Skeletal muscle tissue (tissue), 4 donors: ENCODE data around the gene RNMT. TPM values are rescaled to one million over a fixed set of nuclear protein-coding genes. Genes with fewer than 3 reads are reported as not detected.
A peak's percentile ranks its signal among the peaks of the same experiment; 100 is the strongest.
"Not testable (repeated sequence)": the region's sequence is repeated elsewhere in the genome, so short reads cannot be mapped to it uniquely, and the experiment has no call there.

Experiments used
- H3K27ac ChIP-seq: one replicate; pipeline ENCODE4 v1.7.0; 2013; ENCODE audit warnings: mild to moderate bottlenecking, low read depth, low read length, inconsistent platforms
- H3K27me3 ChIP-seq, 3 donors: one replicate each; pipeline ENCODE4 v1.7.0; 2013; ENCODE audit warnings: low read length in 3 of 3; ENCODE audit not compliant: control insufficient read depth in 3 of 3, insufficient read depth in 3 of 3
- H3K36me3 ChIP-seq, 3 donors: one replicate each; pipeline ENCODE4 v1.7.0; 2013; ENCODE audit warnings: low read length in 3 of 3; ENCODE audit not compliant: control insufficient read depth in 3 of 3, insufficient read depth in 3 of 3
- H3K4me1 ChIP-seq, 3 donors: one replicate each; pipeline ENCODE4 v1.7.0; 2013; ENCODE audit warnings: low read length in 3 of 3, mild to moderate bottlenecking in 3 of 3; ENCODE audit not compliant: control insufficient read depth in 3 of 3, insufficient read depth in 3 of 3
- H3K4me3 ChIP-seq, 3 donors: one replicate each; pipeline ENCODE4 v1.7.0; 2013; ENCODE audit warnings: low read length in 3 of 3
- H3K9ac ChIP-seq, 3 donors: one replicate each; pipeline ENCODE4 v1.7.0; 2013; ENCODE audit warnings: low read length in 3 of 3, mild to moderate bottlenecking in 3 of 3, moderate library complexity in 2 of 3, low read depth in 1 of 3
- H3K9me3 ChIP-seq, 3 donors: one replicate each; pipeline ENCODE4 v1.7.0; 2013; ENCODE audit warnings: low read length in 3 of 3; ENCODE audit not compliant: control insufficient read depth in 3 of 3
- total RNA-seq: library from RNA; depleted of rRNA; stranded (reverse); fragments of >200 nt; gene quantifications from one replicate; pipeline ENCODE4 v1.2.3, GENCODE V29; 2014
- donor health status: Osteomylitis.

Gene RNMT
- total RNA-seq = 17.2 TPM

DNA sequence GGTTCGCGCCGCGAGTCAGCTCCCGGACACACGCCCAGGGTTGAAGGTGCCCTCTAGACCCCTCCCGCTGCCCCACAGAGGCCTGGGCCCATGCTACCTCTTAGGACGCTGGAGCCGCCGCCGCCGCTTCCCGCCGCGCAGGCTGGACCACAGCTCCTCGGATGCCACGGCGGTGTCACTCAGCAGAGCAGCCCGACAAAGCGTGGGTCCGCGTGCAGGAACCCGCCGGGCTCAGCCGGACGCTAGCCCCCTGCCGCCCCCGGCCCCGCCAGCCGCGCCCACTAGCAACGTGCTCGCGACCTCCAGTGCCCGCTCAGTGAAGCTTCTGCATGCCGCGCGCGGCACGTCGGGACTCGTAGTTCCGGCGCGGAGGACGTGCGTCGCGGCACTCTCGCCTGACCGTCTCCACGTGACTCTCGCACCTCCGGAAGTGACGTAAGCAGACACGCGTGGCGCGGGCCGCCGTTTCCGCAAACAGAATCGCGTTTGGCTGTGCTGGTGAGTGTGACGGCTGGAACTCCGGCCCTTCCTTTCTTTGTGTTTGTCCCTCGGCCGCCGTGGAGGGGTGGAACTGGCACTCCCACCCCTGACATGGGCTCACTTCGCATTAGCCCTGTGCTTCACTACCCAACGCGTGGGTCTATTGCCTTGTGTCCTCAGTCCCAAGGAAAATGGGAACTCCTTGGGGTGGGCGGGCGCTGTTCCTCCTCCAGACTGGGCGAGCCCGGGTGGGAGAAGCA, at the start of gene RNMT, which contains the start of gene FAM210A:
RNMT (plus strand) TSS at position 442 of the 740 bp plus-strand sequence. CDS start 4,845 bp downstream, outside the sequence.
FAM210A (minus strand) TSS at position 327 of the 740 bp plus-strand sequence. CDS start 44,481 bp downstream, outside the sequence.
- no peaks in the 10 kb centered on the region for H3K27me3 ChIP-seq
- no peaks in the 10 kb centered on the region for H3K36me3 ChIP-seq
- peak within 1 kb of the TSS; percentile 99 for H3K27ac ChIP-seq
- no peaks in the 10 kb centered on the region for H3K9me3 ChIP-seq
- peak within 1 kb of the TSS; percentile 92 to 94 (median 93) for H3K9ac ChIP-seq
- peak within 1 kb of the TSS; percentile 91 to 99 (median 98) for H3K4me3 ChIP-seq
- peaks cover 12 to 24% (median 19%) of the 10 kb centered on the region in 3 donors for H3K4me1 ChIP-seq

DNA sequence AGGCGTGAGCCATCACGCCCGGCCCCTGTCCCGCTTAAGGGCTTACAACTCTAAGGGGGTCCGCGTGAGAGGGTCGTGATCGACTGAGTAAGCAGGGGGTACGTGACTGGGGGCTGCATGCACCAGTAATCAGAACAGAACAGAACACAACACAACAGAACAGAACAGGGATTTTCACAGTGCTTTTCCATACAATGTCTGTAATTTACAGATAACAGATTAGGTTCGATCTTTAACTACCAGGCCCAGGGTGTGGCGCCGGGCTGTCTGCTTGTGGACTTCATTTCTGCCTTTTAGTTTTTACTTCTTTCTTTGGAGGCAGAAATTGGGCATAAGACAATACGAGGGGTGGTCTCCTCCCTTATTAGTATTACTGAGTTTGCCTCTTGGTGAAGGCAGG, 49.1 kb upstream of the RNMT start:
- H3K36me3 ChIP-seq, H3K9ac ChIP-seq, H3K27me3 ChIP-seq, H3K27ac ChIP-seq, H3K9me3 ChIP-seq, H3K4me3 ChIP-seq: not testable (repeated sequence)
- peaks cover 3 to 16% (median 5%) of the 10 kb centered on the region in 3 donors for H3K4me1 ChIP-seq

DNA sequence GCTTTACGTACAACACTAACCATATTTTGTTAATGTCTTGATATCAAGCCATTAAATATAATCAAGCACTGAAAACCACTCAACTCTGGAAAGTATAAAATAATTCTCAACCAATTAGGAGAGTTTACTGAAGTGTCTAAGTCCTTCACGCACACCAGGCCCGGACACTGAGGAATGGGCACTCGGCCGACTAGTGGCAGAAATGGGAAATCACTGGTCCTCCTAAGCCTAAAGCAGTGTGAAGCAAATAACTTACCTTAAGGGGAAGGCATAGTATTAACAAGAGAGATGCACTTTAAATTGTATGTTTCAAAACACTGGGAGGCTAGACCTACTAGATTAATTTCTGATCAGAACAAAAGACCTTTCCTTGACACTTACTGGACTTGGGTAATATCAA, 45.9 kb upstream of the RNMT start:
- no peak overlapping the region for H3K9ac ChIP-seq
- no peaks in the 10 kb centered on the region for H3K27me3 ChIP-seq
- H3K27ac ChIP-seq = no peak overlapping the region
- no peaks in the 10 kb centered on the region for H3K9me3 ChIP-seq
- H3K4me3 ChIP-seq = no peak overlapping the region
- H3K4me1 ChIP-seq = peaks cover 3 to 16% (median 5%) of the 10 kb centered on the region in 3 donors
- no peaks in the 10 kb centered on the region for H3K36me3 ChIP-seq

DNA sequence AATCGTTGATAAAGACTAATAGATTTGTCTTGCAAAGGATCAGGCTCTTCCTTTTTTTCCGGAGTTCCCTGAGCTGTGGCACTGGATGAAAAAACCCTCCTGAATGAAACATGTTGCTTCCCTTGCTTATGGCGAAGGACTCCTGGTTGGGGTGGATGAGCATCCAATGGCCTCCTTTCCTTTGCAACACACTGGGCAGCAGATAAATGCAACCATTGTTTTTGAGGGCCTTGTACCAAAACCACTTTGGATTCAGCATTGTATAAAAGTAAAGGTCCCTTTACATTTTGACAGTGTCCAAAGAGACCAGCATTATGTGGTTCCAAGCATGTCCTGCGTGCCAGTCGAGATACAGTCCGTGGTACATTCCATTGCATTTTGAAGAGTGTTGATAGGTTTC, 44.8 kb upstream of the RNMT start:
- no peak overlapping the region for H3K27ac ChIP-seq
- no peak overlapping the region for H3K9ac ChIP-seq
- H3K4me3 ChIP-seq = no peak overlapping the region
- no peaks in the 10 kb centered on the region for H3K27me3 ChIP-seq
- no peaks in the 10 kb centered on the region for H3K9me3 ChIP-seq
- no peaks in the 10 kb centered on the region for H3K36me3 ChIP-seq
- peaks cover 3 to 16% (median 5%) of the 10 kb centered on the region in 3 donors for H3K4me1 ChIP-seq

DNA sequence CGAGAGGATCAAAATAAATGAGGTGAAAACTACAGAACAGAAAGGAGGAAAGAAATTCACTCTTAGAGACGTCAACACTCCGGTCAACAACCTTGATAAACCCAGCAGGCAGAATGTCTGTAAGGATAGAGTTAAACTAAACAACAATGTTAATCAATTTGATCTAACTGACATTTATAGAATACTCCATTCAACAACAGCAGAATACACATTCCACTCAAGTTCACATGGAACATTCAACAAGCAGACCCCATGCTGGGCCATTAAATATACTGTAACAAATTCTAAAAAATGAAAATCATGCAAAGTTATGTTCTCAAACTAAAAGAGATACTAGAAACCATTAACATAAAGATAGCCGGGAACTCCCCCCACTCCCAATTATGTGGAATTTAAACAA, 41.9 kb upstream of the RNMT start:
- H3K9ac ChIP-seq = no peak overlapping the region
- H3K27ac ChIP-seq = no peak overlapping the region
- H3K27me3 ChIP-seq = no peaks in the 10 kb centered on the region
- no peak overlapping the region for H3K4me3 ChIP-seq
- H3K4me1 ChIP-seq = peaks cover 3 to 16% (median 10%) of the 10 kb centered on the region in 3 donors
- no peaks in the 10 kb centered on the region for H3K9me3 ChIP-seq
- no peaks in the 10 kb centered on the region for H3K36me3 ChIP-seq

DNA sequence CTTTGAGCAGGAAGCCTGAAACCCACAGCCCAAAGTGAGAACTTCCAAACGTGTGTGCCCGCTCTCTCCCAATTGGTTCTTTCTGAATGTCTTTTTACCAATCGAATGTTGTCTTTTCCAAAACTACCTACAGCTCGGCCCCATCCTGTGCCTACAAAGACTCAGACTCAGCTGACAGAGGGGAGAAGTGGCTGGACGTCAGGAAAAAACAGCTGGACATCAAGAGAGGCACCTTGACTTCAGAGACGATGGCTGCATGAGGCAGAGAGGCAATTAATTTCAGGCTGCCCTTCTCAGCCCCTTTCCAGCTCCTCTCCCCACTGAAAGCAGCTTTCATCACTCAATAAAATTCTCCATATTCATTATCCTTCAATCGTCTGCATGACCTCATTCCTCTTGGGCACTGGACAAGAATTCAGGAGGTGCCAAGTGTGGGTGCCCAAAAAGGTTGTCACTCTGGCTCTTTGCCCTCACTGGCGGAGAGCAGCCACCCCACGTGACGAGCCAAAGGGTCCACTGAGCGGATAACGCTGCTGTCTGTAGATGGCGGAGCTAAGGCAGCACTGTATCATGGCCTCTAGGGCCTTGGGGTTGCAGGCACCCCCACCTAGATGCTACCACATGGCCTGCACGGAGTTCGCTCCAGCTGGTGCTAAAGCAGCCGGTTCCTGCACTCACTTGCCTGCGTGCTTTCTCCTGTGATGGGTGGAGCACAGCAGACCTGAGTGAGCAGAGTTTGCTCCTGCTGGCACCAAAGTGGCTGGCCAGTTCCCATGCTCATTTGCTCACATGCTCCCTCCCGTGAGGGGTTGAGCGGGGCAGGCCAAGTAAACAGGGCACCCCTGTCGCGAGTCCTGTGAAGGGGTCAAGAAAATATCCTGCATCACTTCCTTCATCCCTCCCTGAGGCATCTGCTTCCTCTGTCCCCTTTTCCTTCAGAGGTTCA, 38.0 kb upstream of the RNMT start:
- no peak overlapping the region for H3K27ac ChIP-seq

GRCh38 chr18:13690060-13690459, 36.4 kb upstream of the RNMT start:
- H3K4me1 ChIP-seq, H3K9ac ChIP-seq, H3K36me3 ChIP-seq, H3K9me3 ChIP-seq, H3K4me3 ChIP-seq, H3K27ac ChIP-seq, H3K27me3 ChIP-seq: not testable (repeated sequence)

More for the DNA sequence above, 38.0 kb upstream of the RNMT start:
- H3K9me3 ChIP-seq = no peaks in the 10 kb centered on the region
- no peaks in the 10 kb centered on the region for H3K27me3 ChIP-seq
- no peak overlapping the region for H3K9ac ChIP-seq
- peak overlapping the region in 1 of 3 donors; percentile 56 for H3K4me3 ChIP-seq
- H3K36me3 ChIP-seq = no peaks in the 10 kb centered on the region
- H3K4me1 ChIP-seq = peaks cover 0 to 10% (median 4%) of the 10 kb centered on the region in 3 donors

GRCh38 chr18:13695337-13695736, 31.1 kb upstream of the RNMT start:
- not testable (repeated sequence) for H3K4me1 ChIP-seq, H3K36me3 ChIP-seq, H3K27me3 ChIP-seq, H3K9me3 ChIP-seq, H3K4me3 ChIP-seq, H3K9ac ChIP-seq, H3K27ac ChIP-seq

DNA sequence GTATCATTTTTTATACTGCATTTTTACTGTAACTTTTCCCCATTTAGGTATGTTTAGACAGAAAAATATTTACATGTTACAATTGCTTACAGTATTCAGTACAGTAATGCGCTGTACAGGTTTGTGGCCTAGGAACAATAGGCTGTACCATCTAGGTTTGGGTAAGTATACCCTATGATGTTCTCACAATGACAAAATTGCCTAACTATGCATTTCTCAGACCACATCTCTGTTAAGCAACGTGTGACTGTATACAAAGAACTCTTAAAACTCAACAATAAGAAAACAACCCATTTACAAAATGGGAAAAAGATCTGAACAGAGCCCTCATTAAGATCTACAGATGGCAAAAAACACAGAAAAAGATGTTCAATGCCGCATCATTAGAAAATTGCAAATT, 29.5 kb upstream of the RNMT start:
- Histone ChIP-seq H3K4me1 (no peaks in the 10 kb centered on the region), H3K27me3 (no peaks in the 10 kb centered on the region), H3K9me3 (peaks cover 0 to 5% (median 0%) of the 10 kb centered on the region in 3 donors), H3K9ac (no peak overlapping the region), H3K4me3 (no peak overlapping the region), H3K36me3 (no peaks in the 10 kb centered on the region), H3K27ac (no peak overlapping the region)

GRCh38 chr18:13700153-13700552, 26.3 kb upstream of the RNMT start:
- Histone ChIP-seq H3K36me3 (no peaks in the 10 kb centered on the region), H3K9ac (no peak overlapping the region), H3K9me3 (peaks cover 0 to 5% (median 1%) of the 10 kb centered on the region in 3 donors), H3K4me1 (no peaks in the 10 kb centered on the region), H3K27ac (no peak overlapping the region), H3K27me3 (no peaks in the 10 kb centered on the region), H3K4me3 (no peak overlapping the region)
